ENCODE measurements around the gene FAF2.

The FAF2 gene

GRCh38 chr5:176447591-176447977 lies 601 bp upstream of the FAF2 start:
- Histone ChIP-seq H4K12ac (ENCODE audit: low read depth, low read length) (peak overlapping the region; percentile 90), H4K91ac (ENCODE audit: low read depth, low read length) (peak overlapping the region; percentile 90), H3K79me2 (ENCODE audit: control insufficient read depth, insufficient read depth, low read length, poor library complexity) (peaks cover 20% of the 10 kb centered on the region), H2BK5ac (ENCODE audit: low read depth, low read length, poor library complexity) (peak overlapping the region; percentile 83), H3K27me3 (ENCODE audit: insufficient read depth, low read length) (no peaks in the 10 kb centered on the region), H2BK12ac (ENCODE audit: low read length) (no peak overlapping the region), H3K4me2 (ENCODE audit: low read length) (peak overlapping the region; percentile 72), H3K4me1 (ENCODE audit: control insufficient read depth in 1 of 2, insufficient read depth in 2 of 2, low read length in 2 of 2) (no peaks in the 10 kb centered on the region), H3K9me3 (ENCODE audit: insufficient read depth, low read depth, low read length) (peaks cover 2% of the 10 kb centered on the region), H2BK120ac (ENCODE audit: insufficient read depth, low read length, poor library complexity) (peak overlapping the region; percentile 80), H3K79me1 (ENCODE audit: low read length) (peaks cover 15% of the 10 kb centered on the region), H3K14ac (ENCODE audit: low read length) (peak overlapping the region; percentile 95), H3K36me3 (ENCODE audit: control insufficient read depth in 1 of 2, insufficient read depth in 2 of 2, low read length in 2 of 2) (peaks cover 0 to 1% of the 10 kb centered on the region in 2 experiments), H2AK5ac (ENCODE audit: low read length) (peak overlapping the region; percentile 38), H3K27ac (ENCODE audit: low read depth, low read length) (peak overlapping the region; percentile 94), H3K4me3 (ENCODE audit: low read depth, low read length) (peak overlapping the region; percentile 70), H3K9ac (ENCODE audit: low read length) (peak overlapping the region; percentile 25), H3K23ac (ENCODE audit: low read length) (no peak overlapping the region), H2AFZ (ENCODE audit: insufficient read depth, low read length, poor library complexity) (peak overlapping the region; percentile 79), H4K8ac (ENCODE audit: low read depth, low read length) (peak overlapping the region; percentile 91), H3K18ac (ENCODE audit: low read length) (peak overlapping the region; percentile 83), H3K4ac (ENCODE audit: low read depth, low read length) (peak overlapping the region; percentile 78)
- WGBS (ENCODE audit: extremely low coverage, insufficient coverage, insufficient read length): no CpG with 5 or more reads among the region's 34 CpGs
- DNase-seq: no peak

DNA sequence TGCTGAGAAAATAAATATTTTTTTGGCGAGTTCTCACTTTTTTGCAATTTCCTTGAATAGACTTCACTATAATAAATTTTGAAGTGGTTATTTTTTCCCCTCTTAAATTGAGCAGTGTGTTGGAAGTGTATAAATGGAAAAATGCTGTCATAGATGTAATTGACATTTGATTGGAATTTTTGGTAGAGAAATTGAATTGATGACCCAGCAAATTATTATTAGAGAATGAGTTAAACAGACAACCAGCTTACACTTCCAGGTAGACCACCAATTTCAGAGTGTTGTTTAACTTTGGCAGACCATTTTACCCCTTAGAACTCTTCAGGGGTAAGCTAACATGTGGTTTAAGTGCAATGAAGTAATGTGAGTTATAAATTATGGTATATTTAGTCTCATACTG lies 1.9 kb downstream of the FAF2 start:
- H3K23ac ChIP-seq (ENCODE audit: low read length): no peak overlapping the region
- peaks cover 2% of the 10 kb centered on the region for H3K9me3 ChIP-seq (ENCODE audit: insufficient read depth, low read depth, low read length)
- H4K8ac ChIP-seq (ENCODE audit: low read depth, low read length): no peak overlapping the region
- no CpG with 5 or more reads among the region's 1 CpG for WGBS (ENCODE audit: extremely low coverage, insufficient coverage, insufficient read length)
- peaks cover 20% of the 10 kb centered on the region for H3K79me2 ChIP-seq (ENCODE audit: control insufficient read depth, insufficient read depth, low read length, poor library complexity)
- no peak overlapping the region for H2BK120ac ChIP-seq (ENCODE audit: insufficient read depth, low read length, poor library complexity)
- H2BK12ac ChIP-seq (ENCODE audit: low read length): no peak overlapping the region
- H2AK5ac ChIP-seq (ENCODE audit: low read length): no peak overlapping the region
- H3K27me3 ChIP-seq (ENCODE audit: insufficient read depth, low read length): no peaks in the 10 kb centered on the region
- no peak overlapping the region for H3K18ac ChIP-seq (ENCODE audit: low read length)
- H3K4me2 ChIP-seq (ENCODE audit: low read length): no peak overlapping the region
- no peak overlapping the region for H3K4ac ChIP-seq (ENCODE audit: low read depth, low read length)
- H4K91ac ChIP-seq (ENCODE audit: low read depth, low read length): no peak overlapping the region
- H3K9ac ChIP-seq (ENCODE audit: low read length): no peak overlapping the region
- H3K79me1 ChIP-seq (ENCODE audit: low read length): peaks cover 15% of the 10 kb centered on the region
- H2AFZ ChIP-seq (ENCODE audit: insufficient read depth, low read length, poor library complexity): no peak overlapping the region
- H4K12ac ChIP-seq (ENCODE audit: low read depth, low read length): no peak overlapping the region
- no peak for DNase-seq
- H3K4me1 ChIP-seq (ENCODE audit: control insufficient read depth in 1 of 2, insufficient read depth in 2 of 2, low read length in 2 of 2): no peaks in the 10 kb centered on the region
- no peak overlapping the region for H3K14ac ChIP-seq (ENCODE audit: low read length)
- H3K4me3 ChIP-seq (ENCODE audit: low read depth, low read length): no peak overlapping the region
- H3K36me3 ChIP-seq (ENCODE audit: control insufficient read depth in 1 of 2, insufficient read depth in 2 of 2, low read length in 2 of 2): peaks cover 6% of the 10 kb centered on the region in 2 experiments
- no peak overlapping the region for H2BK5ac ChIP-seq (ENCODE audit: low read depth, low read length, poor library complexity)
- no peak overlapping the region for H3K27ac ChIP-seq (ENCODE audit: low read depth, low read length)

DNA sequence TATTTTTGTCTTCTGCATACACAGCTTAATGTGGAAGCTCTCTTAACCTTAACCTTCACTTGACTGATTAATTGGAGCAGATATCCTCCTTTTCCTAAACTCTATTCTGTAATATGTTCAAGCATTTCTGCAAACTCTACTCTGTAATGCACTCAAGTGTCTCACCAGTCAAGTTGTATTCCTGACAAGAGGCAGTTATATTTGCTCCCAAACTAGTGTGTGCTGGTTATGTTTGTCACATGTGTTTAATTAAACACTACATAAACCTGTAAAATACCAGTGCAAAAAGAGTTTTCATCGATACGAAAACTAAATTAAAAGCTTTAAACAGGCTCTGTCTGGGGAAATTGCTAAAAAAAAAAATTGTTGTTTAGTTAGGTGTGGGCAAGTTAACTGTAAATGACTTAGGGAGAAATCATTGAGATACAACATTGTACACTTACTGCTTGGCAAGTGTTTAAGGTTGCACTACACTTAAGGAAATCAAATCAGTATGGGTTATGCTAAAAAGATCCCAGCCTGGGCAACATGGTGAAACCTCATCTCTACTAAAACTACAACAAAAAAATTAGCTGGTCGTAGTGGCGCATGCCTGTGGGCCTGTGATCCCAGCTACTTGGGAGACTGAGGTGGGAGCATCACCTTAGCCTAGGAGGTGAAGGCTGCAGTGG lies 6.7 kb downstream of the FAF2 start:
- WGBS (ENCODE audit: extremely low coverage, insufficient coverage, insufficient read length): no CpG with 5 or more reads among the region's 4 CpGs
- H3K79me1 ChIP-seq (ENCODE audit: low read length): no peaks in the 10 kb centered on the region
- no peak overlapping the region for H4K8ac ChIP-seq (ENCODE audit: low read depth, low read length)

GRCh38 chr5:176458904-176459561 lies 10.8 kb downstream of the FAF2 start:
- H3K4me2 ChIP-seq (ENCODE audit: low read length): no peak overlapping the region
- no peak overlapping the region for H3K4me3 ChIP-seq (ENCODE audit: low read depth, low read length)
- no peak overlapping the region for H3K9ac ChIP-seq (ENCODE audit: low read length)
- H2AK5ac ChIP-seq (ENCODE audit: low read length): no peak overlapping the region
- H3K27ac ChIP-seq (ENCODE audit: low read depth, low read length): no peak overlapping the region
- H3K79me2 ChIP-seq (ENCODE audit: control insufficient read depth, insufficient read depth, low read length, poor library complexity): no peaks in the 10 kb centered on the region
- H2AFZ ChIP-seq (ENCODE audit: insufficient read depth, low read length, poor library complexity): no peak overlapping the region
- H3K18ac ChIP-seq (ENCODE audit: low read length): no peak overlapping the region
- H3K4me1 ChIP-seq (ENCODE audit: control insufficient read depth in 1 of 2, insufficient read depth in 2 of 2, low read length in 2 of 2): no peaks in the 10 kb centered on the region
- peak overlapping the region; percentile 36 for H3K4ac ChIP-seq (ENCODE audit: low read depth, low read length)
- H2BK120ac ChIP-seq (ENCODE audit: insufficient read depth, low read length, poor library complexity): no peak overlapping the region
- H4K91ac ChIP-seq (ENCODE audit: low read depth, low read length): no peak overlapping the region
- no peak overlapping the region for H3K23ac ChIP-seq (ENCODE audit: low read length)
- H3K79me1 ChIP-seq (ENCODE audit: low read length): no peaks in the 10 kb centered on the region
- H4K8ac ChIP-seq (ENCODE audit: low read depth, low read length): no peak overlapping the region
- H3K14ac ChIP-seq (ENCODE audit: low read length): no peak overlapping the region
- no peaks in the 10 kb centered on the region for H3K27me3 ChIP-seq (ENCODE audit: insufficient read depth, low read length)
- H2BK5ac ChIP-seq (ENCODE audit: low read depth, low read length, poor library complexity): no peak overlapping the region
- no peak overlapping the region for H4K12ac ChIP-seq (ENCODE audit: low read depth, low read length)
- DNase-seq: no peak
- H3K36me3 ChIP-seq (ENCODE audit: control insufficient read depth in 1 of 2, insufficient read depth in 2 of 2, low read length in 2 of 2): peaks cover 4 to 6% of the 10 kb centered on the region in 2 experiments
- H2BK12ac ChIP-seq (ENCODE audit: low read length): no peak overlapping the region
- H3K9me3 ChIP-seq (ENCODE audit: insufficient read depth, low read depth, low read length): no peaks in the 10 kb centered on the region
- no CpG with 5 or more reads among the region's 3 CpGs for WGBS (ENCODE audit: extremely low coverage, insufficient coverage, insufficient read length)

More for the DNA sequence above, 6.7 kb downstream of the FAF2 start:
- Histone ChIP-seq H2BK5ac (ENCODE audit: low read depth, low read length, poor library complexity) (no peak overlapping the region), H4K12ac (ENCODE audit: low read depth, low read length) (no peak overlapping the region), H2AK5ac (ENCODE audit: low read length) (no peak overlapping the region), H3K14ac (ENCODE audit: low read length) (no peak overlapping the region), H3K36me3 (ENCODE audit: control insufficient read depth in 1 of 2, insufficient read depth in 2 of 2, low read length in 2 of 2) (peaks cover 6 to 8% of the 10 kb centered on the region in 2 experiments), H3K23ac (ENCODE audit: low read length) (no peak overlapping the region), H3K79me2 (ENCODE audit: control insufficient read depth, insufficient read depth, low read length, poor library complexity) (peaks cover 2% of the 10 kb centered on the region), H3K4ac (ENCODE audit: low read depth, low read length) (no peak overlapping the region), H3K4me2 (ENCODE audit: low read length) (no peak overlapping the region), H2BK12ac (ENCODE audit: low read length) (no peak overlapping the region), H3K9me3 (ENCODE audit: insufficient read depth, low read depth, low read length) (no peaks in the 10 kb centered on the region), H3K27ac (ENCODE audit: low read depth, low read length) (no peak overlapping the region), H3K18ac (ENCODE audit: low read length) (no peak overlapping the region), H3K27me3 (ENCODE audit: insufficient read depth, low read length) (no peaks in the 10 kb centered on the region), H2AFZ (ENCODE audit: insufficient read depth, low read length, poor library complexity) (no peak overlapping the region), H3K4me1 (ENCODE audit: control insufficient read depth in 1 of 2, insufficient read depth in 2 of 2, low read length in 2 of 2) (no peaks in the 10 kb centered on the region), H4K91ac (ENCODE audit: low read depth, low read length) (no peak overlapping the region), H2BK120ac (ENCODE audit: insufficient read depth, low read length, poor library complexity) (no peak overlapping the region), H3K9ac (ENCODE audit: low read length) (no peak overlapping the region), H3K4me3 (ENCODE audit: low read depth, low read length) (no peak overlapping the region)
- no peak for DNase-seq
